Lung (tissue), 12 donors: ENCODE measurements around the gene CRY2. TPM values are rescaled to one million over a fixed set of nuclear protein-coding genes. Genes with fewer than 3 reads are reported as not detected.

Experiments used
- ATAC-seq: fragments of 200-7000 bp; cut with Tn5 transposase; one replicate; pipeline ENCODE4 v1.9.1; 2020; ENCODE audit warnings: moderate number of reproducible peaks; ENCODE audit not compliant: insufficient read depth, low FRiP score
- DNase-seq, 3 donors: peaks; one replicate each; pipeline ENCODE4 v3.0.0-alpha.2; 2013 to 2017
- H3K27ac ChIP-seq, 2 donors: one replicate each; pipeline ENCODE4 v1.5.1; 2013; ENCODE audit warnings: mild to moderate bottlenecking in 2 of 2, moderate library complexity in 2 of 2, control low read depth in 1 of 2, inconsistent platforms in 1 of 2, low read depth in 1 of 2, low read length in 1 of 2
- H3K27me3 ChIP-seq, 3 donors: one replicate each; pipeline ENCODE4 v1.5.1; 2013; ENCODE audit warnings: low read length in 2 of 3; ENCODE audit not compliant: control insufficient read depth in 3 of 3, insufficient read depth in 3 of 3
- H3K36me3 ChIP-seq, 4 donors: one replicate each; pipeline ENCODE4 v1.5.1; 2013; ENCODE audit warnings: low read length in 4 of 4, mild to moderate bottlenecking in 1 of 4, moderate library complexity in 1 of 4; ENCODE audit not compliant: control insufficient read depth in 4 of 4, insufficient read depth in 4 of 4
- H3K4me1 ChIP-seq, 5 donors: one replicate each; pipeline ENCODE4 v1.5.1; 2013; ENCODE audit warnings: low read length in 5 of 5, mild to moderate bottlenecking in 2 of 5, moderate library complexity in 1 of 5; ENCODE audit not compliant: control insufficient read depth in 5 of 5, insufficient read depth in 5 of 5
- H3K4me3 ChIP-seq: one replicate; pipeline ENCODE4 v1.5.1; 2013; ENCODE audit warnings: mild to moderate bottlenecking, control low read depth, moderate library complexity
- H3K9ac ChIP-seq, 2 donors: one replicate each; pipeline ENCODE4 v1.5.1; 2013; ENCODE audit warnings: low read length in 2 of 2, control low read depth in 1 of 2; ENCODE audit not compliant: insufficient read depth in 1 of 2
- H3K9me3 ChIP-seq, 4 donors: one replicate each; pipeline ENCODE4 v1.5.1; 2013; ENCODE audit warnings: low read length in 3 of 4, mild to moderate bottlenecking in 1 of 4, moderate library complexity in 1 of 4; ENCODE audit not compliant: control insufficient read depth in 4 of 4, insufficient read depth in 3 of 4
- WGBS, 2 donors: extraction: QIAGEN DNeasy Blood & Tissue Kit; methylation state at CpG; one replicate each; pipeline ENCODE4 v1.1.7; 2013; 5-methylcytosine and 5-hydroxymethylcytosine counted together
- polyA plus RNA-seq, 2 donors: library from polyadenylated mRNA; stranded (reverse); fragments of 200-250 nt; gene quantifications; one replicate each; pipeline ENCODE4 v1.2.1, GENCODE V29; 2013
- total RNA-seq, 2 donors: library from RNA; depleted of rRNA in 1 of 2; stranded (reverse); fragments of >200 nt in 1 of 2; gene quantifications; one replicate each; pipeline ENCODE4 v1.2.1, GENCODE V29; 2014 to 2021
- TF ChIP-seq, protein P1 (sequence below): IDR thresholded peaks from 2 replicates; pipeline ENCODE4 v1.5.1; 2012; ENCODE audit warnings: mild to moderate bottlenecking; ENCODE audit errors: control extremely low read depth, extremely low read depth
- donor health status: control.
- donor health status: control.
- donor health status: Bipolar disorder and iron deficiency.
- donor health status: healthy.
- donor health status: DM: yes; HTN: yes; CAD: no.

The CRY2 gene
- total and polyA plus RNA-seq, 4 donors: 16.2 to 55.0 (median 34.2) TPM

DNA sequence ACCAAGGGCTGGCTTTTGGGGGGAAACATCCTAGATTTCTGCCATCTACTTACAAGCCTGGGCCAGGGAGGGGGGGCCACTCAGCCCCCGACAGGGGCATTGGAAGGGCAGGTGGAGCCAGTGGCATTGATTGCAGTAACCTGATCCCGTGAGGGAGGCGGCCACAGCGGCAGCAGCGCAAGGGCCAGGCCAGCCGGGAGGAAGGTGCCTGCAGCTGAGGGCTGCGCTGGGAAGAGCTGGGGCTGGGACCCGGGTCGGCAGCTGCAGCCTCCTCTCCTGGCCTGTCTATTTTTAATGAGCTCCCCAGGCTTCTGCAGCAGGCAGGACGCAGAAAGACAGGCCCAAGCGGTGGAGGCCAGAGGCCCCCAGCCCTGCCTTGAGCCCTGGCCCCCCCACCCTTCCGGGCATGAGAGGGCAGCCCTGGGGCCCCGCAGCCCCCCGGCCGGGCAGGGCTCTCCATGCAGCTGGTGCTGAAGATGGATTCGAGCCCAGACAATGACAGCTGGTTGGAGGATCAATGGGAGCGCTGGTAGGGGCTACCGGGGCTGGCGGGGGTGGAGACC, 49.2 kb downstream of the CRY2 start:
- Histone ChIP-seq H3K36me3 (no peaks in the 10 kb centered on the region), H3K9ac (no peak overlapping the region), H3K9me3 (no peaks in the 10 kb centered on the region), H3K27ac (no peak overlapping the region), H3K27me3 (peaks cover 0 to 3% (median 2%) of the 10 kb centered on the region in 3 donors), H3K4me1 (peaks cover 4 to 26% (median 10%) of the 10 kb centered on the region in 5 donors), H3K4me3 (no peak overlapping the region)
- ATAC-seq (no peak), DNase-seq (peak in 1 of 3 donors; percentile 20)
- WGBS, 2 donors: 16 to 19% methylated on average over 18 to 19 of the region's 19 CpGs
- TF ChIP-seq, protein P1, sequence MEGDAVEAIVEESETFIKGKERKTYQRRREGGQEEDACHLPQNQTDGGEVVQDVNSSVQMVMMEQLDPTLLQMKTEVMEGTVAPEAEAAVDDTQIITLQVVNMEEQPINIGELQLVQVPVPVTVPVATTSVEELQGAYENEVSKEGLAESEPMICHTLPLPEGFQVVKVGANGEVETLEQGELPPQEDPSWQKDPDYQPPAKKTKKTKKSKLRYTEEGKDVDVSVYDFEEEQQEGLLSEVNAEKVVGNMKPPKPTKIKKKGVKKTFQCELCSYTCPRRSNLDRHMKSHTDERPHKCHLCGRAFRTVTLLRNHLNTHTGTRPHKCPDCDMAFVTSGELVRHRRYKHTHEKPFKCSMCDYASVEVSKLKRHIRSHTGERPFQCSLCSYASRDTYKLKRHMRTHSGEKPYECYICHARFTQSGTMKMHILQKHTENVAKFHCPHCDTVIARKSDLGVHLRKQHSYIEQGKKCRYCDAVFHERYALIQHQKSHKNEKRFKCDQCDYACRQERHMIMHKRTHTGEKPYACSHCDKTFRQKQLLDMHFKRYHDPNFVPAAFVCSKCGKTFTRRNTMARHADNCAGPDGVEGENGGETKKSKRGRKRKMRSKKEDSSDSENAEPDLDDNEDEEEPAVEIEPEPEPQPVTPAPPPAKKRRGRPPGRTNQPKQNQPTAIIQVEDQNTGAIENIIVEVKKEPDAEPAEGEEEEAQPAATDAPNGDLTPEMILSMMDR: no peak

DNA sequence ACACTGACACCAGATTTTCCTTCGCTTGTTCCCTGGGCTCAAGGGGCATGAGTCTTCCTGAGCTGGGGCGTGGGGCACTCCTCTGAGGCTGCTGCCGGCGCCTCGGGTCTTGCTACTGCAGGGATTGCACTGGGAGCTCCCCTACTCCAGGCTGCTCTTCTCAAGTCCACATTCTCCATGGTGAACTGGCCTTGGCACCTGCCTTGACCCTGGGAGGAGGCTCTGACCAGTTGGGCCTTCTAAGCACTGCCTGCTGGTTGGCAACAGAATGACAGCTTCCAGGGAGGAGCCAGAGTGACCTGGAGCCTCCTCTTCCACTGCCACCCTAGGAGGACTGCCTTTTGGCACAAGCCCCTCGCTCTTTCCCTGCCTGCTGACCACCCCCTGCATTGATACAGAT, 50.3 kb downstream of the CRY2 start:
- TF ChIP-seq, protein P1: no peak
- Histone ChIP-seq H3K4me1 (peaks cover 4 to 30% (median 10%) of the 10 kb centered on the region in 5 donors), H3K9me3 (no peaks in the 10 kb centered on the region), H3K4me3 (no peak overlapping the region), H3K27ac (no peak overlapping the region), H3K9ac (no peak overlapping the region), H3K36me3 (peaks cover 0 to under 1% (median 0%) of the 10 kb centered on the region in 4 donors), H3K27me3 (peaks cover 0 to 3% (median 2%) of the 10 kb centered on the region in 3 donors)
- no peak for DNase-seq
- no peak for ATAC-seq
- 89 to 94% methylated on average over 6 of the region's 6 CpGs for WGBS, 2 donors

DNA sequence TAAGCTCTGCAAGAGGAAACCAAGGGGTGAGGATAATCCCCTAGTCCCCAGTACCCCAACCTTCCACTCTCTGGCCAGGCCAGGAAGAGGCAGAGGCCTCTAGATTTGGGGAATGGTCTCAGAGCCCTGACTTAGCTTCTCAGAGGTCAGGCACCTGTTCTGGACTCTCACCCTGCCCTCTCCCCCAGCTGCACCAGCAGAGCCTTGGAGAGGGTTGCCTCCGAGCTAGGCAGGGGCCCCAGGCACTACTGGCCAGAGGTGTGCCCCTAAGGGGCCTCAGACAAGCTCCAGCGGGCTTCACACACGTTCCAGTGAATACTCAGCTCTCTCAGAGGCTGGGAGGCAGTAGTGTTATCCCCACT, 51.8 kb downstream of the CRY2 start:
- no peak overlapping the region for H3K4me3 ChIP-seq

More for the DNA sequence above, 51.8 kb downstream of the CRY2 start:
- peaks cover 0 to 6% (median 1%) of the 10 kb centered on the region in 4 donors for H3K36me3 ChIP-seq
- peaks cover 0 to 2% (median 0%) of the 10 kb centered on the region in 3 donors for H3K27me3 ChIP-seq
- ATAC-seq (no peak), DNase-seq (no peak)
- H3K9ac ChIP-seq: no peak overlapping the region
- H3K9me3 ChIP-seq: no peaks in the 10 kb centered on the region
- 4 to 10% methylated on average over 3 of the region's 3 CpGs for WGBS, 2 donors
- H3K4me1 ChIP-seq: peaks cover 4 to 33% (median 10%) of the 10 kb centered on the region in 5 donors
- no peak overlapping the region for H3K27ac ChIP-seq
- TF ChIP-seq, protein P1: no peak
